ENCODE data around the gene DACT1.
A peak's percentile ranks its signal among the peaks of the same experiment; 100 is the strongest.

The DACT1 gene

GRCh38 chr14:58637040-58637390 lies 747 bp upstream of the DACT1 start:
- DNase-seq (ENCODE audit: low read depth), result peak; percentile 29

DNA sequence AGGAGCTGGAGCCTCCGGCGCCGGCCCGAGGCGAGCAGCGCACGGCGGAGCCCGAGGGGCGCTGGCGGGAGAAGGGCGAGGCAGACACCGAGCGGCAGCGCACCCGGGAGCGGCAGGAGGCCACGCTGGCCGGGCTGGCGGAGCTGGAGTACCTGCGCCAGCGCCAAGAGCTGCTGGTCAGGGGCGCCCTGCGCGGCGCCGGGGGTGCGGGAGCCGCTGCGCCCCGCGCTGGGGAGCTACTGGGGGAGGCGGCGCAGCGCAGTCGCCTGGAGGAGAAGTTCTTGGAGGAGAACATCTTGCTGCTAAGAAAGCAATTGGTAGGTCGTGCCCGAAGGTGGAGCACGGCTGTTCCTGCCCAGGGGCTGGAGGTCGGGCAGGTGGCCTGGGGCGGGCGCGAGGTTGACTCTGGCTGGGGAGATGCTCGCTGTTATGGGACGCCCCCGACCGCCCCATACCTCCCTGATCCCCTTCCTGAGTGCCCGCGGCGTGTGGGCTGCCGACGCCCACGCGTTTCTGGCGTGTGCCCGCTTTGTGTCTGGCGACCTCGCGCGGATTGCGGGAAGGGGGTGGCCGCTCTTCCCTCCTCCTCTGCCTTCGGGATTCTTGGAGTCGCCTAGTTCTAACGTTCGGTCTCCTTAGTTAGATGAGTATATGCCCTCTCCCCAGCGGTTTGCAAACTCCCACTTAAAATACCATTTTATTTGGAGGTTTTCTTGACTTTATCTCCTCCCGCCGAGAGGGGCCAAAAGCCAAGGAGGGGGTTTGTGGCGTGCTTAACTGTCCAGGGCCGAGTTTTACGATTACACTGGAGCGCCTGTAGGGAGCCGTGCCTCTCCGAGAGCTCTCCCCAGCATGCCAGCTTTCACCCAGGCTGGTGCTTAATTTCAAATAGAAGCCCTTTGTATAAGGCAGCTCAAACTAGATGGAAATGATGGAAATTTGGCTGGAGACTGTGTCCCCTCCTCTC lies 752 bp downstream of the DACT1 start:
- DNase-seq (ENCODE audit: low read depth), result no peak

GRCh38 chr14:58639198-58639565 lies 1.4 kb downstream of the DACT1 start:
- no peak for DNase-seq (ENCODE audit: low read depth)

GRCh38 chr14:58639842-58640484 lies 2.2 kb downstream of the DACT1 start:
- DNase-seq (ENCODE audit: low read depth), result no peak

GRCh38 chr14:58640959-58641358 lies 3.2 kb downstream of the DACT1 start:
- DNase-seq (ENCODE audit: low read depth), result no peak

DNA sequence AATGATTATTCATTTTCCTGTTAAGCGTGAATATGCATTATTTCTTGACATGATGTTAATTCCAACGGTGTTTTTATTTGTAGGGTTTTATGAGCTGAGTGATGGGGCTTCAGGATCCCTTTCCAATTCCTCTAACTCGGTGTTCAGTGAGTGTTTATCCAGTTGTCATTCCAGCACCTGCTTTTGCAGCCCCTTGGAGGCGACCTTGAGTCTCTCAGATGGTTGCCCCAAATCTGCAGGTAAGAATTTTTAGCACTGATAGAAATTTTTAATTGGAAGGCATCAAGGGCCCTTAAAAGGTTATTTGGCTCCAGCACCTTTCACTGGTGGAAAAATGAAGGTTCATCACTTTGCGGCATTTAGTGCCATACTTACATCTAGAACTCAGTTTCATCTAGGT lies 3.7 kb downstream of the DACT1 start:
- DNase-seq (ENCODE audit: low read depth), result no peak

DNA sequence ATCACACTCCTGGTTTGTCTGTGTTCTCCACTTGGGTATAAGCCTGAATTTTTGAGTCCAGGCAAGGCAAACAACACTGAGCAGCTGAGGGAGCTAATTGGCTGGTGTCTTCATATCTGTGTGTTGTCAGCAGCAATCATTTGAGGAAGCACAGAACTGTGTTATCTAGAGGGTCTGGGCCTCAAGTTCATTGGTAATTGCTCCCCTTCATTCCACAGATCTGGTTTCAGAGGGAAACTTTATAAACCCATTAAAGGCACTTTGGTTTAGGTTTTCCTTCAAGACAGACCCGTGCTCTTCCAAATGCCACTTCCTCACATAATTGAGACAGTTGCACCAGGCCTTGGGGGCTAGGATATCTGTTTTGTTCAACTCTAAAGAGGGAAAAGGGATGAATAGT lies 5.6 kb downstream of the DACT1 start:
- no peak for DNase-seq (ENCODE audit: low read depth)

- DNase-seq (ENCODE audit: low read depth), result no peak
Observed at GRCh38 chr14:58645641-58646040, 7.9 kb downstream of the DACT1 start.

DNA sequence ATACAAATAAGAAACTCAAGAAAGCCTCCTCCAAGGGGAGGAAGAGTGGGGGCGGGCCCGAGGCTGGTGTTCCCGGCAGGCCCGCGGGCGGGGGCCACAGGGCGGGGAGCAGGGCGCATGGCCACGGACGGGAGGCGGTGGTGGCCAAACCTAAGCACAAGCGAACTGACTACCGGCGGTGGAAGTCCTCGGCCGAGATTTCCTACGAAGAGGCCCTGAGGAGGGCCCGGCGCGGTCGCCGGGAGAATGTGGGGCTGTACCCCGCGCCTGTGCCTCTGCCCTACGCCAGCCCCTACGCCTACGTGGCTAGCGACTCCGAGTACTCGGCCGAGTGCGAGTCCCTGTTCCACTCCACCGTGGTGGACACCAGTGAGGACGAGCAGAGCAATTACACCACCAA lies 8.7 kb downstream of the DACT1 start:
- DNase-seq (ENCODE audit: low read depth), result no peak

GRCh38 chr14:58647777-58648176 lies 10.0 kb downstream of the DACT1 start:
- no peak for DNase-seq (ENCODE audit: low read depth)

- no peak for DNase-seq (ENCODE audit: low read depth)
Observed at GRCh38 chr14:58650857-58651256, 13.1 kb downstream of the DACT1 start.

DNA sequence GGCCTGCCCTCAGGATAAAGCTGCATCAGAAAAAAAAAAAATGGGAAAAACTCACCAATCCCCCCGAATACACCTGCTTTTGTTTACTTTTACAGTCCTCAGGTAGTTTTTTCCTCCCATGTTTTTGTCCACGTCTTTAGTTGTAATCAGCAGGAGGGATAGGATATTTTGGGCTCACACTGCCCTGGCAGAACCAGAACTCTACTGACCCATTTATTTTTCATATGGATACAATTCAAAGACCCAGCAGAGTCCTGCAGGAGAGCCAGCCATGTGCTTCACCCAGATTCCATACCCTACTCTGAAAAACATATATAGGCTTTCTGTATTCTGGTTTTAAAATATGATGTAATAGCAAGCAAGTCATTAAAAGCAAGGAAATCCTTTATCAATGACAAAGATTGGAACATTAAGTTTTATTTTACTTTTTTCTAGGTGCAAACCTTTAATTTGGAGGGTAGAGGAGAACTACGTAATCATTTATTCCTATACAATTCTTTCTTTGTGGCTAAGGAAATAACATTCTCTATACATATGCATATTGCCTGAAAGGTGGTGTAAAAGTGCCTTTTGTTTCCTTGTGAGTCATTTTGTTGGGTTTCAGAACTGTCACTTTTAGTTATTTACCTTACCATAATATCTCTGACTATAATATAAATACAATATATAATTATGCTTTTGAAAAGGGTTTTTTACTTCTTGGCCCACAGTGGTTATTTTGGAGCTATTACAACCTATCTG lies 19.1 kb downstream of the DACT1 start:
- DNase-seq (ENCODE audit: low read depth), result no peak

GRCh38 chr14:58659061-58659460 lies 21.3 kb downstream of the DACT1 start:
- DNase-seq (ENCODE audit: low read depth), result no peak

GRCh38 chr14:58659846-58660245 lies 22.1 kb downstream of the DACT1 start:
- no peak for DNase-seq (ENCODE audit: low read depth)

- no peak for DNase-seq (ENCODE audit: low read depth)
Observed at GRCh38 chr14:58660407-58660806, 22.6 kb downstream of the DACT1 start.

DNA sequence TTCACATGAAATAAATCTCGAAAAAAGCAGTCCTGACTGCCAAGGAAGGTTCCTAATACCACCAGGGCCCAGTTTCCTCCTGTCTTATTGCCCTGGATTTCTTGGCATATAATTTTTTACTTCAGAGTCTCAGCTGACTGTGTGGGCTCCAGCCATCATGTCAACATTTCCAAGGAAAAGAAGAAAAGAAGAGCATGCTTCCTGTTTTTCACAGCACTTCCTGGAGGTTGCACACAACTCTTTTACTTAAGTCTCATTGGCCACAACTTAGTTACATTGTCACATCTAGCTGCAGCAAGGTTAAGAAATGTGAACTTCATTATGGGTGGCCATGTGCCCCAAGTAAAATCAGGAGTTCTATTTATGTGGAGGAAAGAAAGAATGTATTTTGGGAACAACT lies 24.3 kb downstream of the DACT1 start:
- no peak for DNase-seq (ENCODE audit: low read depth)

DNA sequence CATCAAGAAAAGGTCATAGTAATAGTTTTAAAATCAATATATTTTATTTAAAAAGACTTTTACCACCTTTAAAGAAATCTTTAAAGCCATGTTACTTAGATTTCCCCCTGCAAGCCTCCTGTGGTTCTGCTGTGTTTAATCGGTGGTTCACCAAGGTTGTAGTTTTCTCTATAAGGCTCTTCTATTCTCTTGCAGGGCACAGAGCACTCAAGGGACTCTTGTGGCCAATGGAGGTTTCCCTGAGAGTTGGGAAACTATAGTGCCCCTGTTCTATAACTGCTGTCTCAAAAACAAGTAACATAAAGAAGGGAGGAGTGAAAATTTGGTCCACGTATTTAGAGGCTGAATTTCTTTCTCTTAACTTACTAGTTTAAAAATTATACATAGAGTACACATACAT lies 25.0 kb downstream of the DACT1 start:
- no peak for DNase-seq (ENCODE audit: low read depth)

DNA sequence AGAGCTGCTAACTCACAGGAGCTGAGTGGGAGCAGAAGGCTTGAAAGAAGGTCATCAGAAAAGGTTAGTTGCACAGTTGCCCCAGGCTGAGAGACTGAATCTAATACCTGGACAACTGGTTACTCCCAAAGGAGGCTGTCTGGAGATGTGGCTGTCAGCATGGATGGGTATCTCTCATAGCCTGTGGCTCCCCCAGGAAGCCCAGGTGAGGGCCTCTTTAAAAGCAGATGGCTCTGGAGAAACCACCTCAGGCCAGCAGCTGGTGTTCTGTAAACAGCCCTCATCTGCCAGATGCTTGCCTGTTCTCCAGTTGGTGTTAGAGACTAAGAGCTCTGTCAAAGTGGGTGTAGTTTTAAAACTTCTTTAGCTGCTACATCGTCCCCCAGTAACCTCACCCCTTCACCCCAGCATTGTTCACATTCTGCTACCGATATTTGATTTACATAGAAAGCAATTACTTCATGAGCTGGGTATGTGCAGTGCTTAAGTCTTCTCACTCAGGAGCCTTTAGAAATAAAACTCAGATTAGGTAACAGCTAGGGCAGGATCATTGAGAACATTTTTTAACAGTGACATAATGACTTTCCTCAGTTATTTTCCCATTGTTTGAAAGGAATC lies 25.8 kb downstream of the DACT1 start:
- no peak for DNase-seq (ENCODE audit: low read depth)

DNA sequence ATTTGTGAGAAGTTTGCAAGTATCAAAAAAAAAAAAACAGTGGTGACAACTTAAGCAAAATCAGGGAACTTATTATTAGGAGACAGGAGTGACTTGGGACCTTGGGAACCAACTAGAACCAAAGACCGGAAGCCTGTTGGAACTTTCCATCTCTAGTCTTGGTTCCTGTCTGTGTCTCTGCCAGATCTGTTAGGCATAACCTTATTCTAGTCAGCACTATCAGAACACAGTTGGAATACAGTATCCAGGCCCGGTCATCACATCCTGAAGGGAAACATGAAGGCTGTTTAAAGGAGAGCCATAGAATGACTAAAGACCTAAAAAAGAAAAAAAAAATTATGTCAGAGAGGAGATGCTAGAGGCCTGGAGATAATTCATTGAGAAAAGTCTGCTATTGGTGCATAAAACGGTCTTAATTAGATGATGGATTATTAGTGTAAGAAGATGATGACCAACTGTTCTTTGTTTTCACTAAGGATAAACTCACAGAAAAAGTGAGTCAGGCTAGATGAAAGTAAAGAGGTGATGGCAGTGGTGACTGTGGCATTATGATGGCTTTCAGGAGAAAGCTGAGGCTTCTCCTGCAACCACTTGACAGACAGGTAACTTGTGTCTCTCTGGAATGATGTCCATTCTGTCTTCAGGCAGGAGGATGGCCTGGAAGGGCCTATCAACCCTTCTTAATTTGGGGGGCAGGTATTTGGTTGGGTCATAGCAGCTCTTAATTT lies 28.2 kb downstream of the DACT1 start:
- no peak for DNase-seq (ENCODE audit: low read depth)

DNA sequence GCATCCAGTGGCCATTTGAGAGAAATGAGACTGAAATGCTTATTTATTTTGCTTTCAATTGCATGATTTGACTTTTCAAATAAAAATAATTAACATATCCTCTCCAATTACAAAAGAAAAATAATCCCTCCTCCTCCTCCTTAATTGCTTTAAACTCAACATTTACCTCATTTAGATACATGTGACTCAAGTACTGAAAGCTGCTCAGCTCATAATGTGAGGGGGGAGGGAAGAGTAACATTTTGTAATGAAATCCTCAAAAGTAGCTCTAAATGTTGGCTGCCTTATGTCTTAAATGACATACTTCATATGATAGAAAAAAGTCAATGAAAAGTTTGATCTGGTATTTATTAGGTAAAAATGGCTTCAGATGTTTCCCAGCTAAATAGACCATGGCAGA lies 29.0 kb downstream of the DACT1 start:
- DNase-seq (ENCODE audit: low read depth), result no peak

DNA sequence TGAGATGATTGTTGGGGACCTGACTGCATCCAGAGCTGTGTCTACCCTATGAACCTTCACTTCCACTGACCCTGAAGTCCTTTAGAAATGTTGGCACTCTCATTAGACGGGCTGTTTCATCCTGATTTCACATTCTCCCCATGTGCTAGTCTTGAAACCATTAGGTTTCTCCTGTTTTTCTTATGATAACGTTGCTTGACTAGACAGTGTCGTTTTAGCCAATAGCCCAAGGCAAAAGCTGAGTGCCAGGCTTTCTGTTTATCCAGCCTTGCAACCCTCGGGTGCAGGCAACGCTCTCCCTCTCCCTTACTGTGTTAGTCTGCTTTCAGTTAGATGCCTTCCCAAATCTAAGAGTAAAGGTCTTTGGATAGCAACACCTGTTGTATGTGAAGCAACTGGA lies 30.1 kb downstream of the DACT1 start:
- DNase-seq (ENCODE audit: low read depth), result no peak
